GM12872 (cell line): ENCODE measurements around the gene OSBP2.

ENCODE experiments used
- CTCF ChIP-seq: IDR thresholded peaks from 3 replicates; pipeline ENCODE4 v1.5.1; 2011; ENCODE audit warnings: low read depth, mild to moderate bottlenecking, low read length, moderate library complexity; ENCODE audit not compliant: insufficient read depth

Gene OSBP2

GRCh38 chr22:30695871-30696655, 1.4 kb downstream of the OSBP2 start:
- TF ChIP-seq CTCF = no peak

- no peak for TF ChIP-seq CTCF
These were observed 3.3 kb downstream of the OSBP2 start for GRCh38 chr22:30697975-30698374.

- TF ChIP-seq CTCF = no peak
These were observed 7.2 kb downstream of the OSBP2 start for GRCh38 chr22:30701872-30702271.

GRCh38 chr22:30702856-30703255, 8.2 kb downstream of the OSBP2 start:
- TF ChIP-seq CTCF = no peak

- TF ChIP-seq CTCF = no peak
These were observed 10.3 kb downstream of the OSBP2 start for GRCh38 chr22:30704978-30705377.

- TF ChIP-seq CTCF = no peak
These were observed 11.3 kb downstream of the OSBP2 start for GRCh38 chr22:30705710-30706651.

GRCh38 chr22:30712094-30712493, 17.4 kb downstream of the OSBP2 start:
- no peak for TF ChIP-seq CTCF
